Choroid plexus epithelial cell (primary cell): Measurements from ENCODE around the gene CHRNE.
A peak's percentile ranks its signal among the peaks of the same experiment; 100 is the strongest.

ENCODE experiments used
- DNase-seq: peaks from one replicate; pipeline ENCODE4 v3.0.0-alpha.2; 2010; ENCODE audit warnings: low read depth
- H3K4me3 ChIP-seq: 2 replicates; pipeline ENCODE4 v1.5.1; 2011; ENCODE audit warnings: low read depth, mild to moderate bottlenecking, control low read depth, low read length, moderate library complexity
- CTCF ChIP-seq: conservative IDR thresholded peaks from 2 replicates; pipeline ENCODE4 v1.5.1; 2011; ENCODE audit warnings: low read depth, mild to moderate bottlenecking, control low read depth, inconsistent platforms, low read length, moderate library complexity

The CHRNE gene

DNA sequence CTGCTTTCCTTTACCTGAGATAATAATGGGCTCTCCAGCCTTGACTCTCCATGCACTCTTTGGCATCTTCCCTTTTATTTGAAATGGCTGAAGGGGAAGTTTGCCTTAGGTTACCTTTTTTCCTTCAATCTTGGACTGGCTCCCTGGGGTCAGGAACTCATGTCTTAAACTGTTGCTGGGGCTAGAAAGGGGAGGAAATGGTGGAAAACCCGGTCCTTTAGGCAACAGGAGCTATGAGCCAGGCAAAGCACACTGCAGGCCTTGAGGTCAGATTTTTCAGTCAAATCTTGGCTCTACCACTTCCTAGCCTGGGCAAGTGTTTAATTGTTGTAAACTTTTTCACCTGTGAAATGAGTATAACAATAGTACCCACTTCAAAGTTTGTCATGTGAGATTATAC is 39.6 kb downstream of the CHRNE start:
- no peak overlapping the region for H3K4me3 ChIP-seq
- no peak for TF ChIP-seq CTCF
- DNase-seq: no peak

DNA sequence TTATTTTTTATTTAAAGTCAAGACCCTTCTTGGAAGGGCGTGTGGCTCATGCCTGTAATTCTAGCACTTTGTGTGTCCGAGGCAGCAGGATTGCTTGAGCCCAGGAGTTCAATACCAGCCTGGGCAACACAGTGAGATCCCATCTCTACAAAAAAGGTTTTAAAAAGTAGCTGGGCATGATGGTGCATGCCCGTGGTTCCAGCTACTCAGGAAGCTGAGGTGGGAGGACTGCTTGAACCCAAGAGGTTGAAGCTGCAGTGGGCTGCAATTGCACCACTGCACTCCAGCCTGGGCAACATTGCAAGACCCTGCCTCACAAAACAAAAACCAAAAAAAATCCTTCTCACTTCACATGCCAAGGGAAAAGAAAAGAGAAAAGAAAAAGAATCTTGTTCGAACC is 40.2 kb downstream of the CHRNE start:
- no peak overlapping the region for H3K4me3 ChIP-seq
- no peak for DNase-seq
- TF ChIP-seq CTCF: no peak

DNA sequence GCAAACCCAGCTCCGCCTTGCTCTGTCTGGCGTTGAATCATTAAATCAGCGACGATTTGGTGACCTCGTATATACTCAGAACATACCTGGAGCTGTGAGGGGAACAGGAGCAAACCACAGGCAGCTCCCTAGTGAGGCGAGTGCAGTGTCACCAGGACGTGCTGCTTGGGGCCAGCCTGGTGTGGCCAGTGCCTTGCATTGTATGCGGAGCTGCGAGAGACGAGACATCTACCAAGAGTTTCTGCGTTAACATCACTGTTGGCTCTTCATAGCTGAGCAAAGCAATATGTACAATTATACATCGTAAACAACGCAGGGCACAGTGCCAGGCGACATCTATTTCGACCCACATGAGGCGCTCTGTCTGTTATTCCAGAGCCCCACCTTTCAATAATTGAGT is 41.8 kb downstream of the CHRNE start:
- DNase-seq: no peak
- H3K4me3 ChIP-seq: no peak overlapping the region
- TF ChIP-seq CTCF: no peak

DNA sequence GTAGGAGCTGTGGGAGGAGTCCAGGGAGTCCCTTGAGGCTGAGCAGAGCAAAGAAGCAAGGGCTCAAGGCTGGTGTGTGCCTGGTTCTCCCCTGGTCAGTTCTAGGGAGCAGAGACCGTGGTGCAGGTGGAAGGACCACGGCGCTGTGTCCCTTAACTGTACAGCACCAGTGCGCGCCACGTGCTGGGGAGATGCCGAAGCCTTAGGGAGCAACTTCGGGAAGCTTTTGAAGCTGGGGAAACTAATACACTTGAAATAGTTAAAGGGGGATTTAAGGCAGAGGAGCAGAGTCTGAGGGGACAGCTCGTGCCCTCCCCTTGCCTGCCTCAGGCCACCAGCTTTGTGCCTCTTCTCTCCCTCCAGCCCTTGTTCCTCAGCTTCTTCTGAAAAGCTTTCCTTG is 42.2 kb downstream of the CHRNE start:
- no peak for DNase-seq
- no peak for TF ChIP-seq CTCF
- no peak overlapping the region for H3K4me3 ChIP-seq

DNA sequence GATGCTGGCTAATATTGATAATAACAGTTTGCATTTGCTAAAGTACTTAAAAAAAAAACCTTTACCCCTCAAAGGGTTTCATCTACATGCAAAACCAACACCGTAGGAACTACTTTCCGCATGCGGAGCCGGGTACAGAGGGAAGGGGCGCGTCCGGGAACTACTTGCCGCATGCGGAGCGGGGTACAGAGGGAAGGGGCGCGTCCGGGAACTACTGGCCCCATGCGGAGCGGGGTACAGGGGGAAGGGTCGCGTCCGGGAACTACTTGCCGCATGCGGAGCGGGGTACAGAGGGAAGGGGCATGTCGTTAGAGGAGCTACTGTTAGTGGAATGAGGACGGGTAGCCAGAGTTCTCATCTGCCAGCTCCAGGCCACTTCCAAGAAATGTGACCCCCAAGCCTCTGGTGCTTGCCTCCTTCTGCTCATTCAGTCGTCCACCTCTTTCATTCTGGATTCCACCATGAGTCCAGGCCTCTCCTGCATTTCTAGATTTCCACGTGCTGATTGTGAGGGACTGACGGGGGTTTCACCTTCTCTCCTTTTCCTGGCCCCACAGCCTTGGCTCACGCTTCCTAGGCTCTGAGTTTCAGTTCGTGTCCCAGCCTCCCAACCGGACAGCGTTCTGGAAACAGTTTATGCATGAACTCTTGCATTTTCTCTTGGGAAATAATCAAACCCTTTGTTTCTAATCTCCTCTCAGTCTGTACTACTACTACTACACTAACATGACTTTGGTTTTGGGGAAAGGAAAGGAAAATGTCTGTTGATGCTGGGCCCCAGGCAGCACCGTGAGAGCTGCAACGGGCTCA is 42.9 kb downstream of the CHRNE start:
- no peak for DNase-seq
- H3K4me3 ChIP-seq: no peak overlapping the region
- TF ChIP-seq CTCF: no peak

DNA sequence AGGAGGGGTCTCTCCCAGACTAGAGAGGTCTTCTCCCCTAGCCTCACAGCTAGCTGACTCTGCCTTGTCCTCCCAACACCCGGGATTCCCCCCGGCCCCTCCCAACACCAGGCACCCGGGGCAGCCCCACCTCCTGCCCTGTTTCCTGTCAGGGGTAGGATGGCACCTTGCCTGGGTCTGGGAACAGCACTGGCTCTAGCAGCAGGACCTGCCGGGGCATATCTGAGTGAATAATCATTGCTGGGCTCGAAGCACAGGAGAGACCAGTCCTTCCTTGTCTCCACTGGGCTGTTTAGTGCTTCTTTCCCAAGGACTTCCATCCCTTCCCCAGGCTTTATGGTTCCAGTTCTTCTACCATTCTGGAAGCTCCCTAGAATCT is 44.0 kb downstream of the CHRNE start:
- H3K4me3 ChIP-seq: no peak overlapping the region
- TF ChIP-seq CTCF: no peak
- DNase-seq: peak; percentile 36
